ENCODE results near the gene ZBTB43.

Gene ZBTB43

GRCh38 chr9:126857261-126857960, 52.6 kb downstream of the ZBTB43 start:
- Mint-ChIP-seq H3K4me3 (no peak overlapping the region), H3K36me3 (ENCODE audit: insufficient read depth) (peaks cover 5% of the 10 kb centered on the region), H3K9me3 (no peaks in the 10 kb centered on the region), H3K4me1 (peaks cover 11% of the 10 kb centered on the region), H3K27me3 (peaks cover 50% of the 10 kb centered on the region), H3K27ac (ENCODE audit: low read depth) (no peak overlapping the region)
- ATAC-seq (replicated peaks; ENCODE audit: extremely low read depth, poor library complexity, severe bottlenecking) (no peak), DNase-seq (ENCODE audit: low spot score in 2 of 2) (no peak)

GRCh38 chr9:126859111-126859510, 54.3 kb downstream of the ZBTB43 start:
- Mint-ChIP-seq H3K36me3 (ENCODE audit: insufficient read depth) (peaks cover 5% of the 10 kb centered on the region), H3K27me3 (peaks cover 33% of the 10 kb centered on the region), H3K27ac (ENCODE audit: low read depth) (no peak overlapping the region), H3K4me3 (peak overlapping the region; percentile 82), H3K4me1 (peaks cover 17% of the 10 kb centered on the region), H3K9me3 (no peaks in the 10 kb centered on the region)
- no peak for ATAC-seq (replicated peaks; ENCODE audit: extremely low read depth, poor library complexity, severe bottlenecking)
- DNase-seq (ENCODE audit: low spot score in 2 of 2) = no peak

- Mint-ChIP-seq H3K4me1 (peaks cover 17% of the 10 kb centered on the region), H3K4me3 (peak within 1 kb of the TSS; percentile 82), H3K36me3 (ENCODE audit: insufficient read depth) (peaks cover 9% of the 10 kb centered on the region), H3K27ac (ENCODE audit: low read depth) (peak within 1 kb of the TSS; percentile 83), H3K27me3 (peaks cover 22% of the 10 kb centered on the region), H3K9me3 (no peaks in the 10 kb centered on the region)
- DNase-seq (ENCODE audit: low spot score in 2 of 2) (peak; percentile 64 to 75), ATAC-seq (replicated peaks; ENCODE audit: extremely low read depth, poor library complexity, severe bottlenecking) (peak; percentile 77)
These were observed 55.4 kb downstream of the ZBTB43 start, which contains the start of gene ZBTB34 for GRCh38 chr9:126860077-126860756. ZBTB34 (plus strand) TSS chr9:126860639; CDS start chr9:126879400, 18,761 bp downstream.

- Mint-ChIP-seq H3K36me3 (ENCODE audit: insufficient read depth) (peaks cover 10% of the 10 kb centered on the region), H3K9me3 (no peaks in the 10 kb centered on the region), H3K4me1 (peaks cover 17% of the 10 kb centered on the region), H3K27me3 (peaks cover 15% of the 10 kb centered on the region), H3K27ac (ENCODE audit: low read depth) (no peak overlapping the region), H3K4me3 (peak overlapping the region; percentile 82)
- DNase-seq (ENCODE audit: low spot score in 2 of 2) = no peak
- ATAC-seq (replicated peaks; ENCODE audit: extremely low read depth, poor library complexity, severe bottlenecking) = peak; percentile 11
These were observed 56.1 kb downstream of the ZBTB43 start for GRCh38 chr9:126860757-126861466.

GRCh38 chr9:126861707-126862103, 56.9 kb downstream of the ZBTB43 start:
- Mint-ChIP-seq H3K4me3 (peak overlapping the region; percentile 74), H3K4me1 (peaks cover 24% of the 10 kb centered on the region), H3K27me3 (peaks cover 7% of the 10 kb centered on the region), H3K9me3 (no peaks in the 10 kb centered on the region), H3K27ac (ENCODE audit: low read depth) (no peak overlapping the region), H3K36me3 (ENCODE audit: insufficient read depth) (peaks cover 13% of the 10 kb centered on the region)
- DNase-seq (ENCODE audit: low spot score in 2 of 2) = no peak
- no peak for ATAC-seq (replicated peaks; ENCODE audit: extremely low read depth, poor library complexity, severe bottlenecking)

- ATAC-seq (replicated peaks; ENCODE audit: extremely low read depth, poor library complexity, severe bottlenecking) = no peak
These were observed 57.4 kb downstream of the ZBTB43 start for GRCh38 chr9:126862104-126862761.

GRCh38 chr9:126864771-126865170, 59.9 kb downstream of the ZBTB43 start:
- no peak overlapping the region for H3K27ac Mint-ChIP-seq (ENCODE audit: low read depth)
- no peaks in the 10 kb centered on the region for H3K27me3 Mint-ChIP-seq
- peaks cover 18% of the 10 kb centered on the region for H3K36me3 Mint-ChIP-seq (ENCODE audit: insufficient read depth)
- ATAC-seq (replicated peaks; ENCODE audit: extremely low read depth, poor library complexity, severe bottlenecking) (no peak), DNase-seq (ENCODE audit: low spot score in 2 of 2) (no peak)
- no peak overlapping the region for H3K4me3 Mint-ChIP-seq
- H3K9me3 Mint-ChIP-seq = no peaks in the 10 kb centered on the region
- peaks cover 48% of the 10 kb centered on the region for H3K4me1 Mint-ChIP-seq

More at GRCh38 chr9:126862104-126862761, 57.4 kb downstream of the ZBTB43 start:
- H3K4me1 Mint-ChIP-seq = peaks cover 29% of the 10 kb centered on the region
- H3K27ac Mint-ChIP-seq (ENCODE audit: low read depth) = peak overlapping the region; percentile 21
- peaks cover 16% of the 10 kb centered on the region for H3K36me3 Mint-ChIP-seq (ENCODE audit: insufficient read depth)
- no peaks in the 10 kb centered on the region for H3K9me3 Mint-ChIP-seq
- H3K4me3 Mint-ChIP-seq = peak overlapping the region; percentile 74
- no peak for DNase-seq (ENCODE audit: low spot score in 2 of 2)
- peaks cover 2% of the 10 kb centered on the region for H3K27me3 Mint-ChIP-seq

GRCh38 chr9:126869368-126869767, 64.5 kb downstream of the ZBTB43 start:
- H3K27ac Mint-ChIP-seq (ENCODE audit: low read depth) = no peak overlapping the region
- H3K9me3 Mint-ChIP-seq = no peaks in the 10 kb centered on the region
- no peak overlapping the region for H3K4me3 Mint-ChIP-seq
- no peaks in the 10 kb centered on the region for H3K27me3 Mint-ChIP-seq
- DNase-seq (ENCODE audit: low spot score in 2 of 2) (no peak), ATAC-seq (replicated peaks; ENCODE audit: extremely low read depth, poor library complexity, severe bottlenecking) (no peak)
- H3K36me3 Mint-ChIP-seq (ENCODE audit: insufficient read depth) = peaks cover 14% of the 10 kb centered on the region
- H3K4me1 Mint-ChIP-seq = peaks cover 50% of the 10 kb centered on the region

GRCh38 chr9:126872516-126872915, 67.7 kb downstream of the ZBTB43 start:
- Mint-ChIP-seq H3K27ac (ENCODE audit: low read depth) (peak overlapping the region; percentile 32), H3K4me1 (peaks cover 64% of the 10 kb centered on the region), H3K4me3 (no peak overlapping the region), H3K9me3 (no peaks in the 10 kb centered on the region), H3K27me3 (no peaks in the 10 kb centered on the region), H3K36me3 (ENCODE audit: insufficient read depth) (peaks cover 4% of the 10 kb centered on the region)
- no peak for DNase-seq (ENCODE audit: low spot score in 2 of 2)
- ATAC-seq (replicated peaks; ENCODE audit: extremely low read depth, poor library complexity, severe bottlenecking) = no peak

GRCh38 chr9:126874546-126875314, 69.9 kb downstream of the ZBTB43 start:
- Mint-ChIP-seq H3K4me1 (peaks cover 49% of the 10 kb centered on the region), H3K27me3 (no peaks in the 10 kb centered on the region), H3K4me3 (no peak overlapping the region), H3K36me3 (ENCODE audit: insufficient read depth) (peaks cover 8% of the 10 kb centered on the region), H3K9me3 (no peaks in the 10 kb centered on the region), H3K27ac (ENCODE audit: low read depth) (peak overlapping the region; percentile 4)
- ATAC-seq (replicated peaks; ENCODE audit: extremely low read depth, poor library complexity, severe bottlenecking) (no peak), DNase-seq (ENCODE audit: low spot score in 2 of 2) (no peak)

- Mint-ChIP-seq H3K36me3 (ENCODE audit: insufficient read depth) (peaks cover 14% of the 10 kb centered on the region), H3K4me1 (peaks cover 44% of the 10 kb centered on the region), H3K9me3 (no peaks in the 10 kb centered on the region), H3K4me3 (no peak overlapping the region), H3K27me3 (no peaks in the 10 kb centered on the region), H3K27ac (ENCODE audit: low read depth) (peak overlapping the region; percentile 79)
- DNase-seq (ENCODE audit: low spot score in 2 of 2) (no peak), ATAC-seq (replicated peaks; ENCODE audit: extremely low read depth, poor library complexity, severe bottlenecking) (no peak)
These were observed 71.1 kb downstream of the ZBTB43 start for GRCh38 chr9:126875756-126876510.

Measured in central memory CD8-positive, alpha-beta T cell (primary cell).